Endothelial cell (in vitro differentiated cells): ENCODE measurements around the gene SSBP1. TPM values are rescaled to one million over a fixed set of nuclear protein-coding genes. Genes with fewer than 3 reads are reported as not detected.

Experiments used
- DNase-seq: peaks from one replicate; pipeline ENCODE4 v3.0.0; 2021; ENCODE audit warnings: low spot score
- H3K27ac Mint-ChIP-seq: one replicate; pipeline ENCODE4 v1.8.0; 2021; ENCODE audit warnings: mixed read lengths, inconsistent platforms; ENCODE audit not compliant: unreplicated experiment
- H3K27me3 Mint-ChIP-seq: one replicate; pipeline ENCODE4 v1.8.0; 2021; ENCODE audit warnings: mild to moderate bottlenecking, moderate library complexity, mixed read lengths, inconsistent platforms; ENCODE audit not compliant: unreplicated experiment
- H3K36me3 Mint-ChIP-seq: one replicate; pipeline ENCODE4 v1.8.0; 2021; ENCODE audit warnings: mild to moderate bottlenecking, low read depth, mixed read lengths, inconsistent platforms; ENCODE audit not compliant: unreplicated experiment
- H3K4me1 Mint-ChIP-seq: one replicate; pipeline ENCODE4 v1.8.0; 2021; ENCODE audit warnings: mild to moderate bottlenecking, mixed read lengths, inconsistent platforms; ENCODE audit not compliant: unreplicated experiment
- H3K4me3 Mint-ChIP-seq: one replicate; pipeline ENCODE4 v1.8.0; 2021; ENCODE audit warnings: mild to moderate bottlenecking, mixed read lengths, inconsistent platforms; ENCODE audit not compliant: unreplicated experiment
- H3K9me3 Mint-ChIP-seq: one replicate; pipeline ENCODE4 v1.8.0; 2021; ENCODE audit warnings: mixed read lengths, inconsistent platforms; ENCODE audit not compliant: unreplicated experiment
- CTCF ChIP-seq: fragments of 200-600 bp; sonication (generic); IDR thresholded peaks from one replicate; pipeline ENCODE4 v1.5.0; 2021; ENCODE audit warnings: antibody characterized with exemption; ENCODE audit not compliant: unreplicated experiment
- total RNA-seq: library from RNA; stranded (reverse); fragmentation: NEBNext Ultra II Directional; extraction: Animal tissue kit (Norgen Biotek cat#: 25700); gene quantifications from one replicate; pipeline ENCODE4 v1.2.1, GENCODE V29; 2021; ENCODE audit not compliant: unreplicated experiment

Gene SSBP1
- total RNA-seq, 1 donor from 2014 or later: 130 TPM

GRCh38 chr7:141792526-141792925, 54.4 kb downstream of the SSBP1 start:
- DNase-seq: no peak
- no peak overlapping the region for H3K27ac Mint-ChIP-seq
- H3K4me1 Mint-ChIP-seq: peaks cover 7% of the 10 kb centered on the region
- H3K9me3 Mint-ChIP-seq: no peaks in the 10 kb centered on the region
- H3K27me3 Mint-ChIP-seq: no peaks in the 10 kb centered on the region
- H3K36me3 Mint-ChIP-seq: peaks cover 9% of the 10 kb centered on the region
- TF ChIP-seq CTCF: no peak
- H3K4me3 Mint-ChIP-seq: no peak overlapping the region

Other genes with a start within 250 kb of the SSBP1 start
- gene AGK, start 186.9 kb upstream of the SSBP1 start, total RNA-seq: 32.0 TPM
- gene DENND11, start 36.2 kb upstream of the SSBP1 start, total RNA-seq: 77.0 TPM
- 0.33 TPM for gene WEE2, start 30.0 kb upstream of the SSBP1 start, total RNA-seq
- 0.74 TPM for gene TAS2R3, start 25.7 kb downstream of the SSBP1 start, total RNA-seq
- gene TAS2R4, start 38.3 kb downstream of the SSBP1 start, total RNA-seq: 1.1 TPM
- 1.9 TPM for gene TAS2R5, start 51.9 kb downstream of the SSBP1 start, total RNA-seq
- not detected for gene PRSS37, start 103.1 kb downstream of the SSBP1 start, total RNA-seq
- not detected for gene OR9A4, start 178.0 kb downstream of the SSBP1 start, total RNA-seq
- not detected for gene CLEC5A, start 208.6 kb downstream of the SSBP1 start, total RNA-seq
- gene TAS2R38, start 235.4 kb downstream of the SSBP1 start, total RNA-seq: not detected